Stomach (tissue), 9 donors: ENCODE data around the gene CEACAM5. TPM values are rescaled to one million over a fixed set of nuclear protein-coding genes. Genes with fewer than 3 reads are reported as not detected.
A peak's percentile ranks its signal among the peaks of the same experiment; 100 is the strongest.

ENCODE experiments used
- DNase-seq, 2 donors: peaks; one replicate each; pipeline versions ENCODE4 v3.0.0 to v3.0.0-alpha.2; 2013 to 2019
- H3K27ac ChIP-seq, 5 donors: fragments of 200-600 bp in 4 of 5; sonication (generic) in 4 of 5; one replicate each; pipeline ENCODE4 v1.5.1; 2013 to 2019; ENCODE audit warnings: mild to moderate bottlenecking in 1 of 5, moderate library complexity in 1 of 5
- H3K27me3 ChIP-seq, 3 donors: fragments of 200-600 bp; sonication (generic); one replicate each; pipeline ENCODE4 v1.5.1; 2017 to 2019; ENCODE audit warnings: mixed run types in 1 of 3
- H3K36me3 ChIP-seq, 4 donors: fragments of 200-600 bp; sonication (generic); 1 replicate in 3 of 4; 2 replicates in 1 of 4; pipeline ENCODE4 v1.5.1; 2016 to 2019
- H3K4me1 ChIP-seq, 4 donors: fragments of 200-600 bp; sonication (generic); one replicate each; pipeline ENCODE4 v1.5.1; 2016 to 2019
- H3K4me3 ChIP-seq, 4 donors: fragments of 200-600 bp; sonication (generic) in 3 of 4; one replicate each; pipeline ENCODE4 v1.5.1; 2016 to 2019; ENCODE audit warnings: mild to moderate bottlenecking in 1 of 4
- H3K9me3 ChIP-seq, 4 donors: fragments of 200-600 bp; sonication (generic); one replicate each; pipeline ENCODE4 v1.5.1; 2016 to 2019
- EP300 ChIP-seq: sonication (generic); formaldehyde crosslinking; IDR thresholded peaks from one replicate; pipeline ENCODE4 v1.6.1; 2017; ENCODE audit warnings: antibody characterized with exemption
- POLR2A ChIP-seq, 4 donors: fragments of 450-650 bp; IDR thresholded peaks; one replicate each; pipeline ENCODE4 v1.6.1; 2016; ENCODE audit warnings: antibody characterized with exemption in 4 of 4, control low read depth in 2 of 4, mild to moderate bottlenecking in 1 of 4, moderate library complexity in 1 of 4
- POLR2AphosphoS5 ChIP-seq, 3 donors: sonication (generic); formaldehyde crosslinking; IDR thresholded peaks; one replicate each; pipeline ENCODE4 v1.6.1; 2016; ENCODE audit warnings: antibody characterized with exemption in 3 of 3
- WGBS, 5 donors: extraction: QIAGEN DNeasy Blood & Tissue Kit in 3 of 5; methylation state at CpG; one replicate each; pipeline versions ENCODE4 v1.1.5 to v1.1.7; 2013 to 2018; 5-methylcytosine and 5-hydroxymethylcytosine counted together
- intact Hi-C: fragments of 100-400 bp; cut with DNase I; formaldehyde crosslinking; loops from one replicate; pipeline ENCODE4 v1.15.1; 2023; ENCODE audit warnings: low total_unique reads
- polyA plus RNA-seq, 3 donors: library from polyadenylated mRNA; stranded (reverse); fragments of 200-250 nt; gene quantifications; one replicate each; pipeline ENCODE4 v1.2.3, GENCODE V29; 2013
- total RNA-seq, 5 donors: library from RNA; depleted of rRNA; stranded (reverse); fragments of >200 nt; gene quantifications; one replicate each; pipeline versions ENCODE4 v1.1.0 to v1.2.3, GENCODE V29; 2014 to 2016
- TF ChIP-seq, protein P1 (sequence below), 7 experiments: fragments of 450-650 bp in 4 of 7; fragments of 200-600 bp in 3 of 7; sonication (generic) in 3 of 7; IDR thresholded peaks; one replicate each; pipeline ENCODE4 v1.5.1; 2016 to 2019; ENCODE audit warnings: antibody characterized with exemption in 7 of 7, control low read depth in 2 of 7, mild to moderate bottlenecking in 1 of 7
- donor health status: healthy with polysubstance abuse.
- donor health status: Bipolar disorder and iron deficiency.
- donor health status: healthy.

CEACAM5 gene
- total and polyA plus RNA-seq, 8 donors = 0.72 to 118 (median 20.6) TPM

DNA sequence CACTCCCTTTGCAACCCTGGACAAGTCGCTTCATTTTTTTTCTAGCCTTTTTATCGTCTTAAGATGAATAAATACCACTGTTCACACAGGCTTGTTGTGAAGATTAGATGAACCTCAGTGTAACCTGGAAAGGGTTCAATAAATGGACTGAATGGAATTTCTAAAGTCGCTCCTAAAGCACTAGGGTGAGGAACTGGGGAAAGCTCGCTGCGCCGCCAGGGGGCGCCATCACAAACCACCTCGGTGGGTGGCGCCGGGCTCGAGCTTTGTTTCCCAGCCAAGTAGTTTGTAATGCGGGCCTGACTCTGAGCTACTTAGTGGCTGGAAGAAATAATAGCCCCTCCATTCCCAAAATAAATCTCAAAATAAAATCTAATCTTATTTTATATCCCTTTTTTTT, 44.7 kb downstream of the CEACAM5 start:
- TF ChIP-seq, protein P1, sequence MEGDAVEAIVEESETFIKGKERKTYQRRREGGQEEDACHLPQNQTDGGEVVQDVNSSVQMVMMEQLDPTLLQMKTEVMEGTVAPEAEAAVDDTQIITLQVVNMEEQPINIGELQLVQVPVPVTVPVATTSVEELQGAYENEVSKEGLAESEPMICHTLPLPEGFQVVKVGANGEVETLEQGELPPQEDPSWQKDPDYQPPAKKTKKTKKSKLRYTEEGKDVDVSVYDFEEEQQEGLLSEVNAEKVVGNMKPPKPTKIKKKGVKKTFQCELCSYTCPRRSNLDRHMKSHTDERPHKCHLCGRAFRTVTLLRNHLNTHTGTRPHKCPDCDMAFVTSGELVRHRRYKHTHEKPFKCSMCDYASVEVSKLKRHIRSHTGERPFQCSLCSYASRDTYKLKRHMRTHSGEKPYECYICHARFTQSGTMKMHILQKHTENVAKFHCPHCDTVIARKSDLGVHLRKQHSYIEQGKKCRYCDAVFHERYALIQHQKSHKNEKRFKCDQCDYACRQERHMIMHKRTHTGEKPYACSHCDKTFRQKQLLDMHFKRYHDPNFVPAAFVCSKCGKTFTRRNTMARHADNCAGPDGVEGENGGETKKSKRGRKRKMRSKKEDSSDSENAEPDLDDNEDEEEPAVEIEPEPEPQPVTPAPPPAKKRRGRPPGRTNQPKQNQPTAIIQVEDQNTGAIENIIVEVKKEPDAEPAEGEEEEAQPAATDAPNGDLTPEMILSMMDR (IDR thresholded peaks at IDR 0.05) = peak in 4 of 7 experiments; percentile 44 to 74 (median 58)
- no peak for TF ChIP-seq EP300
- Histone ChIP-seq H3K4me3 (no peak overlapping the region), H3K9me3 (no peaks in the 10 kb centered on the region), H3K27ac (peak overlapping the region in 2 of 5 donors; percentile 14 to 88), H3K36me3 (no peaks in the 10 kb centered on the region), H3K4me1 (peaks cover 5 to 36% (median 24%) of the 10 kb centered on the region in 4 donors), H3K27me3 (peaks cover 0 to 42% (median 0%) of the 10 kb centered on the region in 3 donors)
- DNase-seq = peak; percentile 61 to 78
- 5 to 9% (median 6%) methylated on average over 12 of the region's 12 CpGs for WGBS, 5 donors
- intact Hi-C loops = no loop called here

DNA sequence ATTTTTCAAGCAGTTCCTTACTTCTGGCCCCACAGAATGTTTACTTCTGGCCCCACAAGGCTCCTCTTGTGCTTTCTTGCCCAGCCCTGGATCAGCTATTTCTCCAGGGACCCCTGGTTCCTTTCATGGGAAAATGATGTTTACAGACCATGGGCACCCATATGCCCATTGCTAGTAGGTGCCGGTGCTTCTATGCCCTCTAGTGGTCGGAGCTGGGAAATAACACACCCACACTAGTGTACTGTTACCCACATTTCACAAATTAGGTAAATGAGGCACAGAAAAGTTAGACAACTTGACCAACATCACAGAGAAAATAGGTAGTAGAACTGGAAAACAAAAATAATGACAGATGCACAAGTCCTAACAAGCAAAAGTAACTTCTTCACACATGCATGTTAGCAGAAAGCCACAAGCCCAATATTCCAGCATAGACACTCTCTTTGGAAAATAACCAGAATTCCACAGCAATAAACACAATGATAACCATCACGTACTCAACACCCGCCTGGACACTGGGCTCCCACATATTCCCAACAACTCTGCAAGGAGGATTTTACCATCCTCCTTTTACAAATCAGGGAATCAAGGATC, 45.6 kb downstream of the CEACAM5 start:
- intact Hi-C loops = no loop called here
- 6 to 18% (median 11%) methylated on average over 4 of the region's 4 CpGs for WGBS, 5 donors
- DNase-seq = peak; percentile 65 to 75
- Histone ChIP-seq H3K9me3 (no peaks in the 10 kb centered on the region), H3K36me3 (no peaks in the 10 kb centered on the region), H3K27me3 (peaks cover 0 to 33% (median 0%) of the 10 kb centered on the region in 3 donors), H3K4me3 (no peak overlapping the region), H3K27ac (peak overlapping the region in 1 of 5 donors; percentile 88), H3K4me1 (peaks cover 5 to 32% (median 22%) of the 10 kb centered on the region in 4 donors)
- TF ChIP-seq, protein P1 (IDR thresholded peaks at IDR 0.05) = peak in 5 of 7 experiments; percentile 42 to 69 (median 58)
- TF ChIP-seq POLR2AphosphoS5 (IDR thresholded peaks at IDR 0.05) = no peak

DNA sequence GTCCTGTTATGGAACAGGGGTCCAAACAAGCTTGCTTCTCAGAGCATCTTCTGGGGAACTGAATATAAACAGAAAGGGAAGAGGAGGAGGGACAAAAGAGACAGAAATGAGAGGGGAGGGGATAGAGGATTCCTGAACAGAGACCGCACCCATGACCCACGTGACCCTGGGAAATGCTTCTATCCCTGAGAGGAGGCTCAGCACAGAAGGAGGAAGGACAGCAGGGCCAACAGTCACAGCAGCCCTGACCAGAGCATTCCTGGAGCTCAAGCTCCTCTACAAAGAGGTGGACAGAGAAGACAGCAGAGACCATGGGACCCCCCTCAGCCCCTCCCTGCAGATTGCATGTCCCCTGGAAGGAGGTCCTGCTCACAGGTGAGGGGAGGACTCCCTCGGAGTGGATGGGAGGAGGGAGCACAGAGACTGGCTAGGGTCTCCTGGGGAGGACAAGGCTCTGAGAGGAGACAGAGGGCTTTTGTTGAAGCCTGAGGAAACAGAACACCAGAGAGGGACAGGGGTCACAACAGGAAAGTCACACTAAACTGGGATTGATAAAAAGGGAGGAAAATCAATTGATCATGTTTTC, 47.0 kb downstream of the CEACAM5 start, which contains the start of gene CEACAM6:
Gene CEACAM6 (plus strand): TSS at position 203 of the 586 bp plus-strand sequence. CDS start 109 bp downstream, at position 312.
- intact Hi-C loops = no loop called here
- 38 to 49% (median 40%) methylated on average over 3 of the region's 3 CpGs for WGBS, 5 donors
- Histone ChIP-seq H3K27ac (no peak within 1 kb of the TSS), H3K27me3 (peaks cover 0 to 37% (median 0%) of the 10 kb centered on the region in 3 donors), H3K4me1 (peaks cover 5 to 32% (median 21%) of the 10 kb centered on the region in 4 donors), H3K9me3 (no peaks in the 10 kb centered on the region), H3K4me3 (no peak within 1 kb of the TSS), H3K36me3 (no peaks in the 10 kb centered on the region)
- TF ChIP-seq, protein P1 (IDR thresholded peaks at IDR 0.05) = no peak
- TF ChIP-seq EP300 (no peak), POLR2A (IDR thresholded peaks at IDR 0.05) (no peak), POLR2AphosphoS5 (IDR thresholded peaks at IDR 0.05) (no peak)
- DNase-seq = no peak

DNA sequence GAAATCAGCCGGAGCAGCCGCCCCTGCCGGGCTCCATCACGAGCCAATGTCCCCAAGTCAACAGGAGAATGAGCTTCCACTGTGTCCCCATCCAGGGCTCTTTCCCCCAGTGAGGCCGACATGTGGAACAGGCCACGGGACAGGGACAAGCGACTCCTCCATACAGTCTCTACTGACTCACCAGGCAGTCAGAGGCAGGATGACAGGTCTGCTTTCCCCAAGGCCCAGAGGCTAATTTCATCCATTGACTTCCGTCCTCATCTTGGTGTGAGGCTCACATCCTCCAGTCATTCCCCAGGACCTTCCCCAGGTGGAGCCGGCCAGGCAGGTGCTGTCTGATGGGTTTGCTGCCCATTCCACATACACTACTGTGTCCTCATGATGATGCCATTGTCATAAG, 50.4 kb downstream of the CEACAM5 start:
- H3K4me1 ChIP-seq = peaks cover 0 to 2% (median under 1%) of the 10 kb centered on the region in 4 donors
- peaks cover 0 to 44% (median 0%) of the 10 kb centered on the region in 3 donors for H3K27me3 ChIP-seq
- intact Hi-C loops = no loop called here
- WGBS, 5 donors = 75 to 86% (median 83%) methylated on average over 8 to 9 of the region's 9 CpGs
- no peaks in the 10 kb centered on the region for H3K36me3 ChIP-seq
- no peaks in the 10 kb centered on the region for H3K9me3 ChIP-seq
- DNase-seq = no peak
- TF ChIP-seq POLR2AphosphoS5 (IDR thresholded peaks at IDR 0.05) (no peak), POLR2A (IDR thresholded peaks at IDR 0.05) (no peak), EP300 (no peak)
- TF ChIP-seq, protein P1 (IDR thresholded peaks at IDR 0.05) = no peak
- no peak overlapping the region for H3K4me3 ChIP-seq
- no peak overlapping the region for H3K27ac ChIP-seq
